ENCODE results near the gene FAM234A.

The FAM234A gene, protein sequence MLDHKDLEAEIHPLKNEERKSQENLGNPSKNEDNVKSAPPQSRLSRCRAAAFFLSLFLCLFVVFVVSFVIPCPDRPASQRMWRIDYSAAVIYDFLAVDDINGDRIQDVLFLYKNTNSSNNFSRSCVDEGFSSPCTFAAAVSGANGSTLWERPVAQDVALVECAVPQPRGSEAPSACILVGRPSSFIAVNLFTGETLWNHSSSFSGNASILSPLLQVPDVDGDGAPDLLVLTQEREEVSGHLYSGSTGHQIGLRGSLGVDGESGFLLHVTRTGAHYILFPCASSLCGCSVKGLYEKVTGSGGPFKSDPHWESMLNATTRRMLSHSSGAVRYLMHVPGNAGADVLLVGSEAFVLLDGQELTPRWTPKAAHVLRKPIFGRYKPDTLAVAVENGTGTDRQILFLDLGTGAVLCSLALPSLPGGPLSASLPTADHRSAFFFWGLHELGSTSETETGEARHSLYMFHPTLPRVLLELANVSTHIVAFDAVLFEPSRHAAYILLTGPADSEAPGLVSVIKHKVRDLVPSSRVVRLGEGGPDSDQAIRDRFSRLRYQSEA

DNA sequence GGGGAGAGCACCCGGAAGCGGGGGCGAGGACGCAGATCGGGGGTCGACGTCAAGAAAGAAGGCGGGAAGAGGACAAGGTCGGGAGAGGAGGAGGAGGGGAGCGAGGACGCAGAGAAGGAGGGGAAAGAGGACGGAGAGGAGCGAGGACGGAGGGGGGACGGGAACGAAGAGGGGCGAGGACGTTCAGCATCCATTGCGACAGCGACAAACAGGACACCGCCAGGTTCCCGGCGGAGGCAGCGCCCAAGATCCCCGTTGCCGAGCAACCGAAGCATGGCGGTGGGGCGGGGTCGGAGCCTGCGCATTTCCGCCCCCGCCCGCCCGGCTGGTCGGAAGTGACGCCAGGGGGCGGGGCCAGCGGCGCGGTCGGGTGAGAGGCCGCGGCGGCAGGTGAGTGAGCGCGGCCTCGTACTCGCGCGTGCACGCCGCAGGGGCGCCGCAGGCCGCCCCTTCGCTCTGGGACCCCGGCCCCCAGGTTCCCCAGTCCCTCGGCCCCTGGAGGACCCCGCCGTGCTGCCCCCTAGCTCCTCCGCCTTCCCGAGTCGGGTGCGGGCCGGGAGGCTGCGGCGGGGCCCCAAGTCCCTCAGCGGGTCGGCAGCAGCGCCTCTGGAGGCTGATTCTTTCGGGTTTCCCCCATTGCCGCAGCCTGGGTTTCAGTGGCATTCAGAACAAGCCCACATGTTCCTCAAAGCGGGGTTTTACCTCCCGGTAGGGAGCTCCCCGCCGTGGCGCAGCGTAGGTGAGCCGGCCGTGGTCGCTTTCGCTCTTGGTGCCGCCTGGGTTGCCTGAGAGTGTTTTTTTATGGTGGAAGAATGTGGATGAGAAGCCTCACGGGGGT is at the start of gene FAM234A:
TSS of gene FAM234A (plus strand) at position 354 of the 838 bp plus-strand sequence. CDS start 19,593 bp downstream, outside the sequence.
- no peaks in the 10 kb centered on the region for H3K9me3 ChIP-seq (ENCODE audit: control insufficient read depth, low read length)
- no peak within 1 kb of the TSS for H3K9ac ChIP-seq
- peaks cover 9% of the 10 kb centered on the region for H3K79me2 ChIP-seq
- H3K4me2 ChIP-seq (ENCODE audit: low read length), result peak within 1 kb of the TSS; percentile 98
- peak within 1 kb of the TSS; percentile 98 for H2AFZ ChIP-seq
- H3K27me3 ChIP-seq (ENCODE audit: control insufficient read depth, insufficient read depth, low read length), result no peaks in the 10 kb centered on the region
- H3K27ac ChIP-seq, result peak within 1 kb of the TSS; percentile 90
- H3K4me1 ChIP-seq, result peaks cover 5% of the 10 kb centered on the region
- peak within 1 kb of the TSS; percentile 97 for H3K4me3 ChIP-seq (ENCODE audit: low read depth, low read length)
- TF ChIP-seq, protein P1, sequence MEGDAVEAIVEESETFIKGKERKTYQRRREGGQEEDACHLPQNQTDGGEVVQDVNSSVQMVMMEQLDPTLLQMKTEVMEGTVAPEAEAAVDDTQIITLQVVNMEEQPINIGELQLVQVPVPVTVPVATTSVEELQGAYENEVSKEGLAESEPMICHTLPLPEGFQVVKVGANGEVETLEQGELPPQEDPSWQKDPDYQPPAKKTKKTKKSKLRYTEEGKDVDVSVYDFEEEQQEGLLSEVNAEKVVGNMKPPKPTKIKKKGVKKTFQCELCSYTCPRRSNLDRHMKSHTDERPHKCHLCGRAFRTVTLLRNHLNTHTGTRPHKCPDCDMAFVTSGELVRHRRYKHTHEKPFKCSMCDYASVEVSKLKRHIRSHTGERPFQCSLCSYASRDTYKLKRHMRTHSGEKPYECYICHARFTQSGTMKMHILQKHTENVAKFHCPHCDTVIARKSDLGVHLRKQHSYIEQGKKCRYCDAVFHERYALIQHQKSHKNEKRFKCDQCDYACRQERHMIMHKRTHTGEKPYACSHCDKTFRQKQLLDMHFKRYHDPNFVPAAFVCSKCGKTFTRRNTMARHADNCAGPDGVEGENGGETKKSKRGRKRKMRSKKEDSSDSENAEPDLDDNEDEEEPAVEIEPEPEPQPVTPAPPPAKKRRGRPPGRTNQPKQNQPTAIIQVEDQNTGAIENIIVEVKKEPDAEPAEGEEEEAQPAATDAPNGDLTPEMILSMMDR (IDR thresholded peaks at IDR 0.05), result peak; percentile 51
- no peaks in the 10 kb centered on the region for H3K36me3 ChIP-seq (ENCODE audit: control insufficient read depth, insufficient read depth, low read length)

DNA sequence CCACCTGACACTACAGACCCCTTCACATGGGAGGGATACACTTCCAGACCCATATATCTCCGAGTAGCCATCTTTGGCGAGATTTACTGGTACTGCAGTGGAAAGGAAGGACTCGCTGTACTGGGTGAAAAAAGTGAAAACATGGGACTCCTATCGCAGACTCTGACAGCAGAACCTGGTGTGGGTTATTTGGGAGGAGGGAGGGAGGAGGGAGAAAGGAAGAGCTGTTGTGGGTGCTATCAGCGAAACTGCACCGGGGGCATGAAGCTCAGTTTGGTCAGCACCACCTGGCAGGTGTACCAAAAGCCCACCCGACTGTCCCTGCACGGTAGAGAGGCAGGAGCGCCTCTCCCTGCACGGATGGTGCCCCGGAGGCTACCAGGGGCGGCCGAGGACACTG is 49.4 kb upstream of the FAM234A start:
- Histone ChIP-seq H3K4me3 (ENCODE audit: low read depth, low read length) (no peak overlapping the region), H3K27me3 (ENCODE audit: control insufficient read depth, insufficient read depth, low read length) (no peaks in the 10 kb centered on the region), H3K9ac (no peak overlapping the region), H3K4me1 (peaks cover 9% of the 10 kb centered on the region), H3K79me2 (no peaks in the 10 kb centered on the region), H3K36me3 (ENCODE audit: control insufficient read depth, insufficient read depth, low read length) (no peaks in the 10 kb centered on the region), H2AFZ (no peak overlapping the region), H3K9me3 (ENCODE audit: control insufficient read depth, low read length) (no peaks in the 10 kb centered on the region), H3K4me2 (ENCODE audit: low read length) (no peak overlapping the region), H3K27ac (no peak overlapping the region)
- TF ChIP-seq, protein P1 (IDR thresholded peaks at IDR 0.05), result no peak

GRCh38 chr16:185691-186090 is 48.9 kb upstream of the FAM234A start:
- H3K36me3 ChIP-seq (ENCODE audit: control insufficient read depth, insufficient read depth, low read length), result no peaks in the 10 kb centered on the region
- no peak overlapping the region for H2AFZ ChIP-seq
- H3K27ac ChIP-seq, result no peak overlapping the region
- no peaks in the 10 kb centered on the region for H3K79me2 ChIP-seq
- H3K4me3 ChIP-seq (ENCODE audit: low read depth, low read length), result no peak overlapping the region
- H3K27me3 ChIP-seq (ENCODE audit: control insufficient read depth, insufficient read depth, low read length), result no peaks in the 10 kb centered on the region
- H3K4me2 ChIP-seq (ENCODE audit: low read length), result no peak overlapping the region
- no peaks in the 10 kb centered on the region for H3K9me3 ChIP-seq (ENCODE audit: control insufficient read depth, low read length)
- H3K4me1 ChIP-seq, result peaks cover 9% of the 10 kb centered on the region
- TF ChIP-seq, protein P1 (IDR thresholded peaks at IDR 0.05), result no peak
- H3K9ac ChIP-seq, result no peak overlapping the region

DNA sequence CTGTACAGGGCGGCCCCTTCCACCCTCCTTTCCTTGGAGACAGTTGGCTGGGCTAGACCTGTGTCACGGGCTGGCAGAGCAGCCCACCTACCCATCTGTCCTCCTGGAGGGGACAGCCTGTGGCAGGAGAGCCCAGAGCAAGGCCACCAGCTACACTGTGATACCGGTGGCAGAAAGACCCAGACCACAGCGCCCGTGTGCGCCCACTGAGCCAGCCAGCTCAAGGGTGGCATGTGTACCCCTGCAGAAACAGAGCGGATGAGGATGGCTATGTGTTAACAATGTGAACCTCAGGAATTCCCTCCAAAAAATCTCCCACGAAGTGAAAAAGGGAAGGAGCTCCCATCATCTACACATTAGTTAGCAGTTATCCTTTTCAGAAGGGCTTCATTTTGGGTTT is 47.3 kb upstream of the FAM234A start:
- no peaks in the 10 kb centered on the region for H3K27me3 ChIP-seq (ENCODE audit: control insufficient read depth, insufficient read depth, low read length)
- H3K9ac ChIP-seq, result no peak overlapping the region
- H3K79me2 ChIP-seq, result no peaks in the 10 kb centered on the region
- no peak overlapping the region for H3K27ac ChIP-seq
- H3K4me2 ChIP-seq (ENCODE audit: low read length), result no peak overlapping the region
- no peak overlapping the region for H3K4me3 ChIP-seq (ENCODE audit: low read depth, low read length)
- H2AFZ ChIP-seq, result no peak overlapping the region
- H3K4me1 ChIP-seq, result no peaks in the 10 kb centered on the region
- H3K36me3 ChIP-seq (ENCODE audit: control insufficient read depth, insufficient read depth, low read length), result no peaks in the 10 kb centered on the region
- no peaks in the 10 kb centered on the region for H3K9me3 ChIP-seq (ENCODE audit: control insufficient read depth, low read length)
- TF ChIP-seq, protein P1 (IDR thresholded peaks at IDR 0.05), result no peak
